ENCODE results near the gene RNF167. TPM values are rescaled to one million over a fixed set of nuclear protein-coding genes. Genes with fewer than 3 reads are reported as not detected.

RNF167 gene
- total and polyA plus RNA-seq, 8 donors, result 8.8 to 134 (median 52.8) TPM

DNA sequence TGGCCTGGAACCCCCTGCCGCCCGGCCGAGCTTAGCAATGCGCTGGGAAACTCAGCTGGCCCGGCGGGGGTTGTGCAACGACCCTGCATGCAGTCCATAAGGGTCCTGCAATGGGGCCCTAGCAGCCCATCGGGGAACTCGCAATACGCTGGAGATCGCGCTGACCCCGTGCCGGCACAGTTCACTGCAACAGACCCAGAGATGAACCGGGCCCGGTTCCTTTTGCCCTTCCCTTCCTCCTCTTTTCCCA is 597 bp upstream of the RNF167 start:
- Histone ChIP-seq H3K9me3 (no peaks in the 10 kb centered on the region), H3K36me3 (peaks cover 45 to 58% (median 53%) of the 10 kb centered on the region in 4 donors), H3K27me3 (no peaks in the 10 kb centered on the region), H3K4me1 (peaks cover 37 to 62% (median 60%) of the 10 kb centered on the region in 4 donors), H3K4me3 (peak overlapping the region; percentile 70 to 91 (median 84)), H3K27ac (peak overlapping the region; percentile 91 to 100 (median 95))
- no peak for DNase-seq
- intact Hi-C loops (cut with DNase I; ENCODE audit: low total_unique reads), result no loop called here
- WGBS, 5 donors, result 0% methylated on average over 1 to 16 of the region's 16 CpGs
- no peak for TF ChIP-seq EP300 (IDR thresholded peaks at IDR 0.05)
- TF ChIP-seq, protein P1, sequence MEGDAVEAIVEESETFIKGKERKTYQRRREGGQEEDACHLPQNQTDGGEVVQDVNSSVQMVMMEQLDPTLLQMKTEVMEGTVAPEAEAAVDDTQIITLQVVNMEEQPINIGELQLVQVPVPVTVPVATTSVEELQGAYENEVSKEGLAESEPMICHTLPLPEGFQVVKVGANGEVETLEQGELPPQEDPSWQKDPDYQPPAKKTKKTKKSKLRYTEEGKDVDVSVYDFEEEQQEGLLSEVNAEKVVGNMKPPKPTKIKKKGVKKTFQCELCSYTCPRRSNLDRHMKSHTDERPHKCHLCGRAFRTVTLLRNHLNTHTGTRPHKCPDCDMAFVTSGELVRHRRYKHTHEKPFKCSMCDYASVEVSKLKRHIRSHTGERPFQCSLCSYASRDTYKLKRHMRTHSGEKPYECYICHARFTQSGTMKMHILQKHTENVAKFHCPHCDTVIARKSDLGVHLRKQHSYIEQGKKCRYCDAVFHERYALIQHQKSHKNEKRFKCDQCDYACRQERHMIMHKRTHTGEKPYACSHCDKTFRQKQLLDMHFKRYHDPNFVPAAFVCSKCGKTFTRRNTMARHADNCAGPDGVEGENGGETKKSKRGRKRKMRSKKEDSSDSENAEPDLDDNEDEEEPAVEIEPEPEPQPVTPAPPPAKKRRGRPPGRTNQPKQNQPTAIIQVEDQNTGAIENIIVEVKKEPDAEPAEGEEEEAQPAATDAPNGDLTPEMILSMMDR (IDR thresholded peaks at IDR 0.05), result no peak
- TF ChIP-seq POLR2A (IDR thresholded peaks at IDR 0.05), result no peak
- TF ChIP-seq POLR2AphosphoS5 (IDR thresholded peaks at IDR 0.05), result no peak

DNA sequence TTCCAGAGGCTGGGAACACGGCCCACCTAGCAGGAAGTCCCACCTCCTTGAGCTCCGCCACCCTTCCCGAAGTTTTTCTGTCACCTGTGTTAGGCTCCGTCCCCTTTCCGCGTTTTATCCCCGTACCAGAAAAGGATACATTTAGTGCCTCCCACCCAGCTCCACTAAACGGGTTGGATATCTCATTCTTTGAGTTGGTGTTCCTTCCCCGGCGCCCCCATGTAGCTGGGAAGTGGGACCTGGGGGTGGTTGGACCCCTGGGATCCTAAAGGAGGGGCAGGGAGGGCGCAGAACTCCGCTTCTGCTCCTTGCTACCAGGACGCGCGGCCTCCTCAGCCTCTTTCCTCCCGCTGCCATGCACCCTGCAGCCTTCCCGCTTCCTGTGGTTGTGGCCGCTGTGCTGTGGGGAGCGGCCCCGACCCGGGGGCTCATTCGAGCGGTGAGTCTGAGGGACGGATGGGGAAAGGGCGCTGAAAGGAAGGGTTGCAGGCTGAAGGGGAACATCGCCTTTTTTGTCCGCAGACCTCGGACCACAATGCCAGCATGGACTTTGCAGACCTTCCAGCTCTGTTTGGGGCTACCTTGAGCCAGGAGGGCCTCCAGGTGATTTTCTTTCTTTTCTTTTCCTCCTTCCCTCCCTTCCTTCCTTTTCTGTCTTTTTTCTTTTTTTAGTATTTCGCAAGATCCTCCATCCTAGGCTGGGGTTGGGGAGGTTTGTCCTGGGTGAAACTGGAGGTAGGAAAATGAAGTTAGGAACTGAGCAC is 669 bp downstream of the RNF167 start:
- DNase-seq, result peak in 1 of 2 donors; percentile 83
- Histone ChIP-seq H3K36me3 (peaks cover 56 to 65% (median 64%) of the 10 kb centered on the region in 4 donors), H3K4me1 (peaks cover 50 to 71% (median 70%) of the 10 kb centered on the region in 4 donors), H3K27me3 (no peaks in the 10 kb centered on the region), H3K9me3 (no peaks in the 10 kb centered on the region), H3K4me3 (peak overlapping the region; percentile 70 to 91 (median 84)), H3K27ac (peak overlapping the region; percentile 91 to 100 (median 95))
- 0 to 1% (median 1%) methylated on average over 29 of the region's 29 CpGs for WGBS, 5 donors
- no peak for TF ChIP-seq POLR2AphosphoS5 (IDR thresholded peaks at IDR 0.05)
- TF ChIP-seq, protein P1 (IDR thresholded peaks at IDR 0.05), result no peak
- TF ChIP-seq EP300 (IDR thresholded peaks at IDR 0.05), result no peak
- TF ChIP-seq POLR2A (IDR thresholded peaks at IDR 0.05), result no peak
- intact Hi-C loops (cut with DNase I; ENCODE audit: low total_unique reads), result no loop called here

DNA sequence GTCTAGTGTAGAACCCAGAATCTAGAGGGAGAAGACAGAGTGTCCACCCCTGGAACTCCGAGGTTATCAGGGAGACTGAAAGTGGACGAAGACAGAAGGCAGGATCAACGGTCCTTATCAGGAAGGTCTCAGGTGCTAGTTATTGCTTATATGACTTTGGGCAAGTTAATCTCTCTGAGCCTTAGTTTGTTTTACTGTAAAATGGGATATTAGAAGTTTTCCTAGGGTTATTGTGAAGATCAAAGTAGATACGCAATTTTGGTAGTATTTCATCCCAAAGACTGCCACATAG is 1.2 kb downstream of the RNF167 start:
- peaks cover 58 to 66% (median 65%) of the 10 kb centered on the region in 4 donors for H3K36me3 ChIP-seq

DNA sequence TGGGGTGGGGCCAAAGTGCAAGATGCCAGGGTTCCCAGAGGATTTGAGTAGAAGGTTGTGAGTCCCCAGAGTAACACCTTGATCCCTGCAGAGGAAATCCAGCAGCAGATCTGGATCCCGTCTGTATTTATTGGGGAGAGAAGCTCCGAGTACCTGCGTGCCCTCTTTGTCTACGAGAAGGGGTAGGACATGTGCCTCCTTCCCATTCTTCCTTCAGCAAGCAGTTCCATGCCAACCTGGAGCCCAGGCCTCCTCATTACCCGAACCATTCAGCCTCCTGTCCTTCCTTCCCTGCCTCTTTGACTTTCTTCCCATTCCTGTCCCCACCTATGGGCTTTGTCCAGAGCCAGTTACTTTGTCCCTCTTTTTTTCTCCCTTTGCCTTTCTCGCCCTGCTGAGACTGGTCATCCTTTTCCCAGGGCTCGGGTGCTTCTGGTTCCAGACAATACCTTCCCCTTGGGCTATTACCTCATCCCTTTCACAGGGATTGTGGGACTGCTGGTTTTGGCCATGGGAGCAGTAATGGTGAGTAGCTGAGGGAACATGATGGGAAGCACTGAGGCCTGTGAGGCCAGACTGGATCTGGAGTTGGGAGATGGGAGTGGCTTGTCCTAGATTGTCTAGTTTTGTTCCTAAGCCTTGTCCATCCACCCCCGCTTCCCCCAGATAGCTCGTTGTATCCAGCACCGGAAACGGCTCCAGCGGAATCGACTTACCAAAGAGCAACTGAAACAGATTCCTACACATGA is 2.9 kb downstream of the RNF167 start:
- H3K9me3 ChIP-seq, result no peaks in the 10 kb centered on the region
- H3K4me1 ChIP-seq, result peaks cover 61 to 82% (median 81%) of the 10 kb centered on the region in 4 donors
- WGBS, 5 donors, result 73 to 82% (median 75%) methylated on average over 13 of the region's 13 CpGs
- H3K27me3 ChIP-seq, result no peaks in the 10 kb centered on the region
- H3K36me3 ChIP-seq, result peaks cover 46 to 56% (median 55%) of the 10 kb centered on the region in 4 donors
- TF ChIP-seq, protein P1 (IDR thresholded peaks at IDR 0.05), result no peak
- no peak for TF ChIP-seq POLR2AphosphoS5 (IDR thresholded peaks at IDR 0.05)
- TF ChIP-seq POLR2A (IDR thresholded peaks at IDR 0.05), result no peak
- TF ChIP-seq EP300 (IDR thresholded peaks at IDR 0.05), result no peak
- peak overlapping the region in 2 of 4 donors; percentile 91 to 100 for H3K4me3 ChIP-seq
- DNase-seq, result no peak
- intact Hi-C loops (cut with DNase I; ENCODE audit: low total_unique reads), result no loop called here
- H3K27ac ChIP-seq, result peak overlapping the region in 3 of 5 donors; percentile 5 to 100 (median 53)

More for the DNA sequence above, 1.2 kb downstream of the RNF167 start:
- TF ChIP-seq, protein P1 (IDR thresholded peaks at IDR 0.05), result no peak
- TF ChIP-seq POLR2A (IDR thresholded peaks at IDR 0.05) (no peak), EP300 (IDR thresholded peaks at IDR 0.05) (no peak), POLR2AphosphoS5 (IDR thresholded peaks at IDR 0.05) (no peak)
- DNase-seq, result no peak
- Histone ChIP-seq H3K9me3 (no peaks in the 10 kb centered on the region), H3K4me1 (peaks cover 55 to 76% (median 75%) of the 10 kb centered on the region in 4 donors), H3K27ac (peak overlapping the region in 4 of 5 donors; percentile 91 to 100 (median 96)), H3K27me3 (no peaks in the 10 kb centered on the region), H3K4me3 (peak overlapping the region; percentile 70 to 91 (median 84))
- intact Hi-C loops (cut with DNase I; ENCODE audit: low total_unique reads), result no loop called here
- 20 to 37% (median 31%) methylated on average over 4 of the region's 4 CpGs for WGBS, 5 donors
